K562 (cell line): ENCODE results near the gene CBX1. TPM values are rescaled to one million over a fixed set of nuclear protein-coding genes. Genes with fewer than 3 reads are reported as not detected.

Source experiments
- FOSL1 ChIP-seq: fragments of 200-800 bp; sonication (Bioruptor generic); conservative IDR thresholded peaks from 2 replicates; pipeline ENCODE4 v1.6.1; 2016; ENCODE audit warnings: missing genetic modification characterization, missing compliant biosample characterization
- HLTF ChIP-seq: fragments of 450-650 bp; IDR thresholded peaks from 2 replicates; pipeline ENCODE4 v1.6.1; 2016
- HMBOX1 ChIP-seq: sonication (generic); IDR thresholded peaks from 2 replicates; pipeline ENCODE4 v1.6.1; 2016
- JUNB ChIP-seq: fragments of 450-650 bp; formaldehyde crosslinking; conservative IDR thresholded peaks from 2 replicates; pipeline ENCODE4 v1.4.0; 2020; ENCODE audit warnings: mild to moderate bottlenecking
- KLF1 ChIP-seq: fragments of 450-650 bp; IDR thresholded peaks from 2 replicates; pipeline ENCODE4 v1.6.1; 2016; ENCODE audit warnings: missing genetic modification characterization, missing compliant biosample characterization
- L3MBTL2 ChIP-seq: fragments of 450-650 bp; IDR thresholded peaks from 2 replicates; pipeline ENCODE4 v1.6.1; 2016; ENCODE audit warnings: mild to moderate bottlenecking, moderate library complexity
- MCM7 ChIP-seq, 2 experiments: fragments of 450-650 bp; IDR thresholded peaks; 2 replicates each; pipeline ENCODE4 v1.6.1; 2016 to 2018
- NCOA1 ChIP-seq: fragments of 450-650 bp; IDR thresholded peaks from 2 replicates; pipeline ENCODE4 v1.6.1; 2016; ENCODE audit warnings: low read depth
- SMAD1 ChIP-seq: fragments of 150-350 bp; IDR thresholded peaks from 2 replicates; pipeline ENCODE4 v1.6.1; 2014; ENCODE audit warnings: low read length, low read depth; ENCODE audit not compliant: partially characterized antibody
- SMARCA4 ChIP-seq: fragments of 450-650 bp; IDR thresholded peaks from 2 replicates; pipeline ENCODE4 v1.6.1; 2016
- SMARCA5 ChIP-seq: fragments of 450-650 bp; IDR thresholded peaks from 2 replicates; pipeline ENCODE4 v1.6.1; 2016
- TCFL5 ChIP-seq: fragments of 250-450 bp; sonication (Bioruptor Pico); conservative IDR thresholded peaks from 2 replicates; pipeline ENCODE4 v1.6.1; 2021; ENCODE audit warnings: mild to moderate bottlenecking, moderate library complexity, matching md5 sums
- ZNF280A ChIP-seq: fragments of 450-650 bp; IDR thresholded peaks from 2 replicates; pipeline ENCODE4 v1.6.1; 2018; ENCODE audit warnings: mild to moderate bottlenecking, low read depth; ENCODE audit not compliant: partially characterized antibody
- polyA plus RNA-seq, 8 experiments: library from polyadenylated mRNA; depleted of rRNA in 4 of 8; stranded (reverse) in 5 of 8; unstranded in 3 of 8; fragments of >200 nt; fragmentation: Nextera tagmentation in 2 of 8; fragmentation: Illumina TruSeq in 1 of 8; extraction: Ambion mirVana in 2 of 8; extraction: Trizol in 1 of 8; gene quantifications; 2 replicates each; pipeline versions ENCODE4 v1.2.1 to v1.2.3, GENCODE V29; 2011 to 2014; ENCODE audit warnings: inconsistent platforms in 1 of 8, missing spikeins in 1 of 8
- total RNA-seq, 7 experiments: library from RNA; depleted of rRNA in 6 of 7; stranded (reverse); fragments of >200 nt in 6 of 7; fragmentation: Illumina TruSeq in 2 of 7; extraction: Trizol in 2 of 7; gene quantifications; 2 replicates each; pipeline versions ENCODE4 v1.2.1 to v1.2.3, GENCODE V29; 2011 to 2021; ENCODE audit warnings: low replicate concordance in 1 of 7
- TF ChIP-seq, protein P1 (sequence below): sonication (generic); formaldehyde crosslinking; IDR thresholded peaks from 2 replicates; pipeline ENCODE4 v1.8.1; 2023; ENCODE audit warnings: mild to moderate bottlenecking, missing genetic modification reagents, moderate library complexity
- TF ChIP-seq, protein P2 (sequence below): fragments of 450-650 bp; formaldehyde crosslinking; IDR thresholded peaks from 2 replicates; pipeline ENCODE4 v1.4.0; 2020; ENCODE audit warnings: mild to moderate bottlenecking, moderate library complexity
- TF ChIP-seq, protein P3 (sequence below): fragments of 250-450 bp; sonication (Bioruptor Pico); IDR thresholded peaks from 2 replicates; pipeline ENCODE4 v1.5.0; 2021; ENCODE audit warnings: mild to moderate bottlenecking, moderate library complexity
- TF ChIP-seq, protein P4 (sequence below): fragments of 150-350 bp; conservative IDR thresholded peaks from 2 replicates; pipeline ENCODE4 v1.6.1; 2014; ENCODE audit warnings: low read length

Gene CBX1
- total and polyA plus RNA-seq, 9 of the 15 experiments (the other 6 are each of a cell fraction or from before 2014, with no cell fraction given) = 10.6 to 95.7 (median 52.7) TPM

GRCh38 chr17:48047741-48048383, 53.4 kb downstream of the CBX1 start, which contains the start of gene NFE2L1 (continued):
- TF ChIP-seq, protein P1, sequence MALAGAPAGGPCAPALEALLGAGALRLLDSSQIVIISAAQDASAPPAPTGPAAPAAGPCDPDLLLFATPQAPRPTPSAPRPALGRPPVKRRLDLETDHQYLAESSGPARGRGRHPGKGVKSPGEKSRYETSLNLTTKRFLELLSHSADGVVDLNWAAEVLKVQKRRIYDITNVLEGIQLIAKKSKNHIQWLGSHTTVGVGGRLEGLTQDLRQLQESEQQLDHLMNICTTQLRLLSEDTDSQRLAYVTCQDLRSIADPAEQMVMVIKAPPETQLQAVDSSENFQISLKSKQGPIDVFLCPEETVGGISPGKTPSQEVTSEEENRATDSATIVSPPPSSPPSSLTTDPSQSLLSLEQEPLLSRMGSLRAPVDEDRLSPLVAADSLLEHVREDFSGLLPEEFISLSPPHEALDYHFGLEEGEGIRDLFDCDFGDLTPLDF (CRISPR knock-in tag) = peak; percentile 83
- TF ChIP-seq JUNB (CRISPR knock-in tag) (0 out of 2 replicates have a peak, but pooled peaks have one; percentile 49), ZNF280A (no peak), MCM7 (IDR thresholded peaks at IDR 0.05) (no peak), L3MBTL2 (peak; percentile 100), SMAD1 (peak; percentile 71), SMARCA5 (no peak), KLF1 (tag) (no peak), SMARCA4 (no peak), HMBOX1 (no peak), HLTF (peak; percentile 70; the same call in 1 of the 2 replicates), FOSL1 (0 out of 2 replicates have a peak, but pooled peaks have one; percentile 8), NCOA1 (peak; percentile 68; the same call in 1 of the 2 replicates), TCFL5 (CRISPR knock-in tag) (no peak)
- TF ChIP-seq, protein P2, sequence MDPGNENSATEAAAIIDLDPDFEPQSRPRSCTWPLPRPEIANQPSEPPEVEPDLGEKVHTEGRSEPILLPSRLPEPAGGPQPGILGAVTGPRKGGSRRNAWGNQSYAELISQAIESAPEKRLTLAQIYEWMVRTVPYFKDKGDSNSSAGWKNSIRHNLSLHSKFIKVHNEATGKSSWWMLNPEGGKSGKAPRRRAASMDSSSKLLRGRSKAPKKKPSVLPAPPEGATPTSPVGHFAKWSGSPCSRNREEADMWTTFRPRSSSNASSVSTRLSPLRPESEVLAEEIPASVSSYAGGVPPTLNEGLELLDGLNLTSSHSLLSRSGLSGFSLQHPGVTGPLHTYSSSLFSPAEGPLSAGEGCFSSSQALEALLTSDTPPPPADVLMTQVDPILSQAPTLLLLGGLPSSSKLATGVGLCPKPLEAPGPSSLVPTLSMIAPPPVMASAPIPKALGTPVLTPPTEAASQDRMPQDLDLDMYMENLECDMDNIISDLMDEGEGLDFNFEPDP = no peak
- TF ChIP-seq, protein P3, sequence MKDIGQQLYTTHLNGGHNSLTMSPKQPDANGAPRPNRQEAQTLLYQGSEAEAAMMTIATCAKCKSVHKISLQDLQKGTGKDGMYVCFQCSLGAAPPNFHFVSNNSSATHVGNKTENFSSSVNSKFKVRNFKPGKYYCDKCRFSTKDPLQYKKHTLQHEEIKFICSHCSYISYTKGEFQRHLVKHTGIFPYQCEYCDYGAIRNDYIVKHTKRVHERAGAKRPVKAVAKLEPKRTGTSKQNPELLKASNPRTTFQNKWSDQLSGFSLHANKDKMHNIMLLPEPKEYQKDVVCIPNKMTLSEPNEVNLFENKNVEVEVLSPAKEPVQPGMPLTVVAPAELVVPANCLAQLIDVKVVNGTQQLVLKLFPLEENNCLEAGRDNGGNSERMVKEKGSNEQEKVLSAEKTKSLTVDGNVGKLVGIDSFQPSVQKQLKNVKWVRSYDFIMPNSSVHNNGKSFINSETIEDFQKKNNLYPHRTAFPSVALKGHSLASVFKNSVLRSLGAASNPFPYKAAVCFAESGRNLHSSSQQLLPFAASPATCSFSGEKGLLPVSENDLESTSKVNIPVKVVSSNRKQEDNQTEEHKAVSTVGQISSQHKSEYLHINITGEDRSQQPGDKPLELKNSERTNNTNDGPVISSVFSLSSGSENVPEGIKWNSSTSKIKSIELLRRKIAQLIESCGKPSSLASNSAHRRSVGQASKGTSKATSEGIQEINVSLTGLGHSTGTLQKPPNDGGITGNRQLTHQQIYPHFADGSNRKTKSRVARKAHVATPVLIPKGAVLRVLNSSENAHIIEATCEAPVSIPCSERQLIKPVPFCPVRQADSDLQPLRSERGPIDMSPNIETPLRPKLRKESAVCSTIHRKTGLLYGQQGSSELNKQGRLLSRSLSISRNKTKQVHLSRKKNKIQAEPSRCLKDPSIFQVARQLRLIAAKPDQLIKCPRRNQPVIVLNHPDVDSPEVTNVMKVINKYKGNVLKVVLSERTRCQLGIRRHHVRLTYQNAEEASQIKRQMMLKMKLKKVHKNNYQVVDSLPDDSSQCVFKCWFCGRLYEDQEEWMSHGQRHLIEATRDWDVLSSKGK (CRISPR knock-in tag) = no peak
- TF ChIP-seq, protein P4, sequence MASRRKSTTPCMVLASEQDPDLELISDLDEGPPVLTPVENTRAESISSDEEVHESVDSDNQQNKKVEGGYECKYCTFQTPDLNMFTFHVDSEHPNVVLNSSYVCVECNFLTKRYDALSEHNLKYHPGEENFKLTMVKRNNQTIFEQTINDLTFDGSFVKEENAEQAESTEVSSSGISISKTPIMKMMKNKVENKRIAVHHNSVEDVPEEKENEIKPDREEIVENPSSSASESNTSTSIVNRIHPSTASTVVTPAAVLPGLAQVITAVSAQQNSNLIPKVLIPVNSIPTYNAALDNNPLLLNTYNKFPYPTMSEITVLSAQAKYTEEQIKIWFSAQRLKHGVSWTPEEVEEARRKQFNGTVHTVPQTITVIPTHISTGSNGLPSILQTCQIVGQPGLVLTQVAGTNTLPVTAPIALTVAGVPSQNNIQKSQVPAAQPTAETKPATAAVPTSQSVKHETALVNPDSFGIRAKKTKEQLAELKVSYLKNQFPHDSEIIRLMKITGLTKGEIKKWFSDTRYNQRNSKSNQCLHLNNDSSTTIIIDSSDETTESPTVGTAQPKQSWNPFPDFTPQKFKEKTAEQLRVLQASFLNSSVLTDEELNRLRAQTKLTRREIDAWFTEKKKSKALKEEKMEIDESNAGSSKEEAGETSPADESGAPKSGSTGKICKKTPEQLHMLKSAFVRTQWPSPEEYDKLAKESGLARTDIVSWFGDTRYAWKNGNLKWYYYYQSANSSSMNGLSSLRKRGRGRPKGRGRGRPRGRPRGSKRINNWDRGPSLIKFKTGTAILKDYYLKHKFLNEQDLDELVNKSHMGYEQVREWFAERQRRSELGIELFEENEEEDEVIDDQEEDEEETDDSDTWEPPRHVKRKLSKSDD = 0 out of 2 replicates have a peak, but pooled peaks have one; percentile 70
